Cardiac muscle cell (in vitro differentiated cells and primary cell): ENCODE measurements around the gene RHOG. TPM values are rescaled to one million over a fixed set of nuclear protein-coding genes. Genes with fewer than 3 reads are reported as not detected.
A peak's percentile ranks its signal among the peaks of the same experiment; 100 is the strongest.

Experiments
- DNase-seq, 2 donors: peaks; one replicate each; pipeline versions ENCODE4 v3.0.0 to v3.0.0-alpha.2; 2010 to 2017; ENCODE audit warnings: low read depth in 1 of 2, low spot score in 1 of 2
- H3K27ac ChIP-seq: fragments of 200-600 bp; sonication (generic); 2 replicates; pipeline ENCODE4 v1.5.1; 2016
- H3K27me3 ChIP-seq: fragments of 200-600 bp; sonication (generic); 2 replicates; pipeline ENCODE4 v1.6.0; 2016; ENCODE audit warnings: control low read depth
- H3K36me3 ChIP-seq: fragments of 200-600 bp; sonication (generic); 2 replicates; pipeline ENCODE4 v1.5.1; 2016; ENCODE audit warnings: control low read depth
- H3K4me1 ChIP-seq: fragments of 200-600 bp; sonication (generic); 2 replicates; pipeline ENCODE4 v1.8.1; 2017; ENCODE audit warnings: low read depth, mild to moderate bottlenecking, mixed run types
- H3K4me3 ChIP-seq: fragments of 200-600 bp; sonication (generic); 2 replicates; pipeline ENCODE4 v1.5.1; 2016; ENCODE audit warnings: mild to moderate bottlenecking
- H3K9me3 ChIP-seq: fragments of 200-600 bp; sonication (generic); 2 replicates; pipeline ENCODE4 v1.5.1; 2017; ENCODE audit warnings: low read depth, mild to moderate bottlenecking, control low read depth
- CTCF ChIP-seq: IDR thresholded peaks from 2 replicates; pipeline ENCODE4 v1.5.1; 2012; ENCODE audit warnings: low read depth, mild to moderate bottlenecking, low read length
- polyA plus RNA-seq: library from polyadenylated mRNA; unstranded; fragments of >200 nt; fragmentation: Nextera tagmentation; extraction: Ambion mirVana; gene quantifications from 2 replicates; pipeline ENCODE4 v1.2.1, GENCODE V29; 2016
- total RNA-seq: library from RNA; depleted of rRNA; stranded (reverse); fragments of >200 nt; gene quantifications from 2 replicates; pipeline ENCODE4 v1.2.3, GENCODE V29; 2016

RHOG gene
- 31.4 and 39.1 TPM in 2 replicates for total RNA-seq
- 29.2 and 30.1 TPM in 2 replicates for polyA plus RNA-seq

GRCh38 chr11:3840870-3841425, at the start of gene RHOG:
Gene RHOG, minus strand, starts transcription at chr11:3840959. Its CDS starts 12,821 bp downstream, at chr11:3828138.
- Histone ChIP-seq H3K36me3 (no peaks in the 10 kb centered on the region), H3K27me3 (no peaks in the 10 kb centered on the region), H3K9me3 (no peaks in the 10 kb centered on the region), H3K4me3 (peak within 1 kb of the TSS; percentile 91), H3K4me1 (peaks cover 4% of the 10 kb centered on the region), H3K27ac (peak within 1 kb of the TSS; percentile 75)
- DNase-seq = peak; percentile 81 to 89
- no peak for TF ChIP-seq CTCF

- no peak overlapping the region for H3K27ac ChIP-seq
Observed at GRCh38 chr11:3890014-3890413, 49.3 kb upstream of the RHOG start.

GRCh38 chr11:3888876-3889275, 48.1 kb upstream of the RHOG start:
- DNase-seq = no peak
- no peaks in the 10 kb centered on the region for H3K9me3 ChIP-seq
- H3K27me3 ChIP-seq = no peaks in the 10 kb centered on the region
- no peak for TF ChIP-seq CTCF
- H3K4me3 ChIP-seq = no peak overlapping the region
- H3K27ac ChIP-seq = no peak overlapping the region
- no peaks in the 10 kb centered on the region for H3K4me1 ChIP-seq
- no peaks in the 10 kb centered on the region for H3K36me3 ChIP-seq

More at GRCh38 chr11:3890014-3890413, 49.3 kb upstream of the RHOG start:
- H3K9me3 ChIP-seq = no peaks in the 10 kb centered on the region
- no peak for DNase-seq
- H3K4me1 ChIP-seq = no peaks in the 10 kb centered on the region
- no peak for TF ChIP-seq CTCF
- H3K27me3 ChIP-seq = no peaks in the 10 kb centered on the region
- no peak overlapping the region for H3K4me3 ChIP-seq
- no peaks in the 10 kb centered on the region for H3K36me3 ChIP-seq

- no peak for DNase-seq
- Histone ChIP-seq H3K27me3 (no peaks in the 10 kb centered on the region), H3K9me3 (no peaks in the 10 kb centered on the region), H3K36me3 (no peaks in the 10 kb centered on the region), H3K4me1 (no peaks in the 10 kb centered on the region), H3K4me3 (no peak overlapping the region), H3K27ac (no peak overlapping the region)
- TF ChIP-seq CTCF = no peak
Observed at GRCh38 chr11:3886985-3887384, 46.2 kb upstream of the RHOG start.

GRCh38 chr11:3885855-3886254, 45.1 kb upstream of the RHOG start:
- Histone ChIP-seq H3K4me1 (no peaks in the 10 kb centered on the region), H3K27me3 (no peaks in the 10 kb centered on the region), H3K9me3 (no peaks in the 10 kb centered on the region), H3K27ac (no peak overlapping the region), H3K4me3 (no peak overlapping the region), H3K36me3 (no peaks in the 10 kb centered on the region)
- DNase-seq = no peak
- TF ChIP-seq CTCF = no peak
